Measurements from ENCODE around the gene TSPAN32.
"Not testable (repeated sequence)": the region's sequence is repeated elsewhere in the genome, so short reads cannot be mapped to it uniquely, and the experiment has no call there.

The TSPAN32 gene

GRCh38 chr11:2267306-2267850 lies 34.4 kb upstream of the TSPAN32 start:
- no peak for DNase-seq (ENCODE audit: low read depth)

GRCh38 chr11:2267851-2268728 lies 33.7 kb upstream of the TSPAN32 start:
- no peak for DNase-seq (ENCODE audit: low read depth)

DNA sequence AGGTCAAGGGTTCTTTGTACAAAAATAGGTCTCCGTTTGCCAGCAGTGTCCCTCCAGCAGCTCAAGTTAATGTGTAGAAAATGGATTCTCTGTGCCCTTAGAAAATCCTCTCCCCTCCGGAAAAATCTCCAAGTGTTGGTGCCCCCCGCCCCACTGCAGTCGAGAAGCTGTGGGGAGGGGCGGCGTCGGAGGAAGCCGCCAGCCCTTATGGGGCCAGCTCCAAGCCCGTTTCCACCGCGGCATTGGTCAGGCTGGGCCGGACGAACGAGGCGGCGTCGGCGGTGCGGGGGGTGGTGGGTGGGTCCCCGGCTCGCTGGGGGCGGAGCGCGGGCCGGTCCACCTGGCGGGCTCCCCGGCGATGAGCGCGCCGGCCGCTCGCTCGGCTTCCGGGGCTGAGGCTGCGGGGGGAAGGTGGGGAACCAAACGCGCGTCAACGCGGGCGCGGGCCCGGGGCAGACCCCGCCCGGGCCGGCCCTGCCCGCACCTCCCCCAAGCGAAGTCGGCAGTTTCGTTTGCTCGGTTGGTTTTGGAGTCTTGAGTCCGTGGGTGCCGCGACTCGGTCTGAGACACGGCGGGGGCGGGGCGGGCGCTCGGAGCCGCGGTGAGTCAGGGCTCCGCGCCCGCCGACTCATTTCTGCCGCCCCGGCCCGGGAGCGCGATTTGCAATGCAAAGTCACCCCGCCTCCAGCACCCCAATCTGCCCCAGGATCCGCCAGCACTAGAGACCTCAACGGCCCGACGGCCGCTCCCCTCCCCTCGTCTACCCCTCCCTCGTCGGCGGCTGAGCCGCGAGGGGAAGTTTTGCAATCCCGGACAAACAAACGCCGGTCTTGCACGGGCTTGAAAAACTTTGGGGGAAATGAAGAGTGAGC lies 32.8 kb upstream of the TSPAN32 start:
- DNase-seq (ENCODE audit: low read depth): no peak

- DNase-seq (ENCODE audit: low read depth): no peak
Observed at GRCh38 chr11:2269601-2270321, 32.1 kb upstream of the TSPAN32 start.

- DNase-seq (ENCODE audit: low read depth): no peak
Observed at GRCh38 chr11:2270322-2271076, 31.3 kb upstream of the TSPAN32 start, which contains the start of gene ASCL2. TSS of gene ASCL2 (minus strand) at chr11:2270588. CDS start at chr11:2270332, 256 bp downstream.

- DNase-seq (ENCODE audit: low read depth): no peak
Observed at GRCh38 chr11:2271077-2271326, 30.8 kb upstream of the TSPAN32 start.

GRCh38 chr11:2271327-2272227 lies 30.2 kb upstream of the TSPAN32 start:
- DNase-seq (ENCODE audit: low read depth): no peak

GRCh38 chr11:2272228-2272945 lies 29.4 kb upstream of the TSPAN32 start:
- no peak for DNase-seq (ENCODE audit: low read depth)

DNA sequence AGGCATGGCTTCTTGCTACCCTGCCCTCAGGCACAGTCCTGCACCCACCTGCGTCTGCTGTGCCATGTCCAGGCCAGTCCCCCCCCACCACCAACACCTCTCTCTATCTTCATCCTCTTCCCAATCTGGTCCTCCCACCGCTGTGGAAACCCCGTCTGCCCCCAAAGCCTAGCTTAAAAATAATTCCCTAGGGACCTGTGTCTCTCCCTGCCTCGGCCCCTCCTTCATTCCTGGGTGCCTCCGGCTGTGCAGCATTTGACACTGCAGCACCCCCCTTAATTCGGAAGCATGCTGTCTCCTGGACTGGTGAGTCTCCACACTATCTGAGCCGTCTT lies 28.9 kb upstream of the TSPAN32 start:
- no peak for DNase-seq (ENCODE audit: low read depth)

DNA sequence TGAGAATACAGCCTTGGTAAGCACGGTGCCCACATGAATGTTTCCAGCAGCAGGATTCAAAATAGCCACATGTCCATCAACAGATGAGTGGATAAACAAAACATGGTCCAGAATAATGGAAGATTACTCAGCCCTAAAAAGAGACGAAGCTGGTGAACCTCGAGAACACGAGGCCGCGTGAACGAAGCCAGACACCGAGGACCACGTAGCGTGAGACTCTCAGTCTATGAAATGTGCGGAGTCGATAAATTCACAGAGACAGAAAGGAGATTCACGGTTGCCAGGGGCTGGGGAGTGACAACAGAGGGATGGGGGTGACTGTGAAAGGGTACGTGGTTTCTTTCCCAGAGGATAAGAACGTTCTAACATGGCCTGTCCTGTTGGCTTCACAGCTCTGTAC lies 28.5 kb upstream of the TSPAN32 start:
- DNase-seq (ENCODE audit: low read depth): no peak

GRCh38 chr11:2273771-2274170 lies 28.0 kb upstream of the TSPAN32 start:
- DNase-seq (ENCODE audit: low read depth): no peak

- no peak for DNase-seq (ENCODE audit: low read depth)
Observed at GRCh38 chr11:2275334-2276279, 26.2 kb upstream of the TSPAN32 start.

DNA sequence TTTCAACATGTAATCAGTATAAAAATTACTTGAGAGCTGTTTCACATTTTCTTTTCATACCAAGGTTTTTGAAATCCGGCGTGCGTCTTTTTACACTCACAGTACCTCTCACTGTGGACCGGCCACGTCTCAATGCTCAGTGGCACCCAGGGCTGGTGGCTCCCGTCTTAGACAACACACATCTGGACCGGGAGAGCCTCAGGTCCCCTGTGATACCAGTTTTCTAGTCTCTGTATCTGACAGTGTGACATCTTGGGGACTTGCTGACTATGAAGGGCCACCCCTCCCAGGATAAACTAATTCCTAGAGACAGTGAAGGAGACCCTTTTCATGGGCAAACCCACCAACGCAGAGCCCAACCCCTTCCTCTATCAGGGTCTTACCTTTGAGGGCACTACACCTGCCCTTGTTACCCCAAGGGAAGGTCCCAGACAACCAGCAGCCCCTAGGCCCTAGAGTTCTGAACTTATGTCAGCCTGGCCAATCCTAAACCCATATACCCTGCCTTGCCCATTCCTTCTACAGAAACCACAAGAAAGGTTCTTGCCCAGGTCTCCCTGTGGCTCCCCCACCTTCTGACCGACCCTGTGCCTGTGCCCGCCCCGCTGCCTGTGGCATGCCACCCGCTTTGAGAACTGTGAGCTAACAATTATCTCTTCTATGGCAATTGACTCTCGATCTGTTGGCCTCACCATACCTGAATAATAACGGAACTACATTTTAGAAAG lies 25.4 kb upstream of the TSPAN32 start:
- no peak for DNase-seq (ENCODE audit: low read depth)

GRCh38 chr11:2277008-2277346 lies 24.8 kb upstream of the TSPAN32 start:
- DNase-seq (ENCODE audit: low read depth): no peak

GRCh38 chr11:2277933-2278523 lies 23.8 kb upstream of the TSPAN32 start:
- DNase-seq (ENCODE audit: low read depth): no peak

DNA sequence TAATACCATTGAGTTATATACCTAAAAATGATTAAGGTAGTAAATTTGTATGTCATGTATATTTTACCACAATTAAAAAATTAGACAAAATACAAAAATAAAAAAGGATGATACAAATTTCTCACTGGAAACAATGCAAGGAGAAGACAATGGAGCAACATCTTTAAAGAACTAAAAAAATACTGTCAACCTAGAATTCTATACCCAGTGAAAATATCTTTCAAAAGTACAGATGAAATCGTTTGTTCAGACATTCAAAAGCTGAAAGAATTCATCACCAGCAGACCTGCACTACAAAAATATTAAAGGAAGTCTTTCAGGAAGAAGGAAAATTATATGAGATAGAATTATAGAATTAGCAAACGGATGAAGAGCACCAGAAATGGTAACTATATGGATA lies 21.6 kb upstream of the TSPAN32 start:
- DNase-seq (ENCODE audit: low read depth): no peak

GRCh38 chr11:2286350-2286749 lies 15.5 kb upstream of the TSPAN32 start:
- not testable (repeated sequence) for DNase-seq (ENCODE audit: low read depth)

GRCh38 chr11:2287091-2287490 lies 14.7 kb upstream of the TSPAN32 start:
- no peak for DNase-seq (ENCODE audit: low read depth)

All from GM04503 (cell line).